Upper lobe of left lung (tissue), 6 donors: Measurements from ENCODE around the gene PADI4. TPM values are rescaled to one million over a fixed set of nuclear protein-coding genes. Genes with fewer than 3 reads are reported as not detected.
"Not testable (repeated sequence)": the region's sequence is repeated elsewhere in the genome, so short reads cannot be mapped to it uniquely, and the experiment has no call there.

Experiments
- ATAC-seq, 2 donors: fragments of 200-7000 bp; cut with Tn5 transposase; one replicate each; pipeline ENCODE4 v1.9.1; 2022; ENCODE audit warnings: mild to moderate bottlenecking in 2 of 2, moderate library complexity in 2 of 2; ENCODE audit not compliant: low FRiP score in 2 of 2
- DNase-seq, 2 donors: peaks; one replicate each; pipeline ENCODE4 v3.0.0-alpha.2; 2019 to 2020
- H3K27ac ChIP-seq, 4 donors: fragments of 200-600 bp; sonication (generic); one replicate each; pipeline ENCODE4 v1.5.1; 2016 to 2019
- H3K27me3 ChIP-seq, 4 donors: fragments of 200-600 bp; sonication (generic); one replicate each; pipeline ENCODE4 v1.5.1; 2017 to 2019
- H3K36me3 ChIP-seq, 4 donors: fragments of 200-600 bp; sonication (generic); one replicate each; pipeline ENCODE4 v1.5.1; 2016 to 2019
- H3K4me1 ChIP-seq, 4 donors: fragments of 200-600 bp; sonication (generic); one replicate each; pipeline ENCODE4 v1.5.1; 2018 to 2019
- H3K4me3 ChIP-seq, 4 donors: fragments of 200-600 bp; sonication (generic); one replicate each; pipeline ENCODE4 v1.5.1; 2017 to 2019; ENCODE audit warnings: mild to moderate bottlenecking in 2 of 4, moderate library complexity in 1 of 4
- H3K9me3 ChIP-seq, 4 donors: fragments of 200-600 bp; sonication (generic); one replicate each; pipeline ENCODE4 v1.5.1; 2018 to 2019
- CTCF ChIP-seq, 6 experiments: fragments of 450-650 bp in 4 of 6; fragments of 200-600 bp in 2 of 6; sonication (generic) in 2 of 6; IDR thresholded peaks; one replicate each; pipeline ENCODE4 v1.5.1; 2016 to 2019; ENCODE audit warnings: antibody characterized with exemption in 6 of 6
- EP300 ChIP-seq, 4 donors: sonication (generic); formaldehyde crosslinking; IDR thresholded peaks; one replicate each; pipeline ENCODE4 v1.5.1; 2017; ENCODE audit warnings: antibody characterized with exemption in 4 of 4, control low read depth in 2 of 4
- POLR2A ChIP-seq, 4 donors: fragments of 450-650 bp; IDR thresholded peaks; one replicate each; pipeline ENCODE4 v1.5.1; 2016 to 2017; ENCODE audit warnings: antibody characterized with exemption in 4 of 4, mild to moderate bottlenecking in 2 of 4
- POLR2AphosphoS5 ChIP-seq, 2 donors: sonication (generic); formaldehyde crosslinking; IDR thresholded peaks; one replicate each; pipeline ENCODE4 v1.5.1; 2017; ENCODE audit warnings: antibody characterized with exemption in 2 of 2
- WGBS, 2 donors: methylation state at CpG; one replicate each; pipeline ENCODE4 v1.1.5; 2017 to 2018; 5-methylcytosine and 5-hydroxymethylcytosine counted together
- total RNA-seq, 6 donors: library from RNA; depleted of rRNA in 4 of 6; stranded (reverse); fragments of >200 nt in 4 of 6; gene quantifications; one replicate each; pipeline versions ENCODE4 v1.1.0 to v1.2.1, GENCODE V29; 2016 to 2021
- donor health status: DM: no; HTN: no; CAD: no; lungs with moderate emphysema.
- donor health status: DM: no; HTN: yes; CAD: no; lungs with severe emphysema.

PADI4 gene
- total RNA-seq, 6 donors from 2014 or later: 2.7 to 32.3 (median 9.0) TPM

GRCh38 chr1:17339521-17339920 is 31.5 kb downstream of the PADI4 start:
- no peak overlapping the region for H3K4me3 ChIP-seq
- TF ChIP-seq POLR2AphosphoS5 (IDR thresholded peaks at IDR 0.05) (no peak), POLR2A (IDR thresholded peaks at IDR 0.05) (no peak), CTCF (IDR thresholded peaks at IDR 0.05) (no peak), EP300 (IDR thresholded peaks at IDR 0.05) (no peak)
- H3K36me3 ChIP-seq: no peaks in the 10 kb centered on the region
- ATAC-seq (no peak), DNase-seq (no peak)
- H3K27me3 ChIP-seq: no peaks in the 10 kb centered on the region
- H3K4me1 ChIP-seq: no peaks in the 10 kb centered on the region
- 72 to 98% methylated on average over 5 to 7 of the region's 7 CpGs for WGBS, 2 donors
- no peaks in the 10 kb centered on the region for H3K9me3 ChIP-seq
- H3K27ac ChIP-seq: no peak overlapping the region

- WGBS, 2 donors: 74 to 81% methylated on average over 8 of the region's 8 CpGs
- no peaks in the 10 kb centered on the region for H3K27me3 ChIP-seq
- H3K27ac ChIP-seq: no peak overlapping the region
- ATAC-seq (no peak), DNase-seq (no peak)
- no peak overlapping the region for H3K4me3 ChIP-seq
- H3K36me3 ChIP-seq: no peaks in the 10 kb centered on the region
- TF ChIP-seq POLR2AphosphoS5 (IDR thresholded peaks at IDR 0.05) (no peak), EP300 (IDR thresholded peaks at IDR 0.05) (no peak), POLR2A (IDR thresholded peaks at IDR 0.05) (no peak), CTCF (IDR thresholded peaks at IDR 0.05) (no peak)
- H3K4me1 ChIP-seq: no peaks in the 10 kb centered on the region
- no peaks in the 10 kb centered on the region for H3K9me3 ChIP-seq
These were observed 32.4 kb downstream of the PADI4 start for GRCh38 chr1:17340358-17340757.

GRCh38 chr1:17342014-17342441 is 34.0 kb downstream of the PADI4 start:
- no peaks in the 10 kb centered on the region for H3K36me3 ChIP-seq
- WGBS, 2 donors: 36 to 70% methylated on average over 3 to 14 of the region's 17 CpGs
- no peak for DNase-seq

GRCh38 chr1:17345506-17345905 is 37.5 kb downstream of the PADI4 start:
- H3K9me3 ChIP-seq, H3K4me3 ChIP-seq, H3K36me3 ChIP-seq, ATAC-seq, H3K27ac ChIP-seq, H3K4me1 ChIP-seq, H3K27me3 ChIP-seq, DNase-seq: not testable (repeated sequence)
- WGBS, 2 donors: 90 to 93% methylated on average over 5 of the region's 5 CpGs

More at GRCh38 chr1:17342014-17342441, 34.0 kb downstream of the PADI4 start:
- TF ChIP-seq CTCF (IDR thresholded peaks at IDR 0.05) (no peak), POLR2AphosphoS5 (IDR thresholded peaks at IDR 0.05) (no peak), POLR2A (IDR thresholded peaks at IDR 0.05) (no peak), EP300 (IDR thresholded peaks at IDR 0.05) (no peak)
- Histone ChIP-seq H3K4me1 (no peaks in the 10 kb centered on the region), H3K27me3 (no peaks in the 10 kb centered on the region), H3K4me3 (no peak overlapping the region), H3K27ac (no peak overlapping the region), H3K9me3 (no peaks in the 10 kb centered on the region)
- ATAC-seq: no peak

- DNase-seq: no peak
- no peak overlapping the region for H3K4me3 ChIP-seq
- ATAC-seq: peak in 1 of 2 donors; percentile 20
- 79 to 84% methylated on average over 7 to 9 of the region's 9 CpGs for WGBS, 2 donors
- no peaks in the 10 kb centered on the region for H3K36me3 ChIP-seq
- H3K27me3 ChIP-seq: no peaks in the 10 kb centered on the region
- H3K4me1 ChIP-seq: no peaks in the 10 kb centered on the region
- TF ChIP-seq CTCF (IDR thresholded peaks at IDR 0.05) (no peak), POLR2A (IDR thresholded peaks at IDR 0.05) (no peak), EP300 (IDR thresholded peaks at IDR 0.05) (no peak), POLR2AphosphoS5 (IDR thresholded peaks at IDR 0.05) (no peak)
- H3K27ac ChIP-seq: no peak overlapping the region
- no peaks in the 10 kb centered on the region for H3K9me3 ChIP-seq
These were observed 38.2 kb downstream of the PADI4 start for GRCh38 chr1:17346046-17346789.
